Lower leg skin (tissue), 3 donors: ENCODE results near the gene JPT2.

Source experiments
- POLR2A ChIP-seq, 2 donors: fragments of 450-650 bp; IDR thresholded peaks; one replicate each; pipeline ENCODE4 v1.6.1; 2016 to 2017; ENCODE audit warnings: antibody characterized with exemption in 2 of 2, mild to moderate bottlenecking in 1 of 2, moderate library complexity in 1 of 2
- TF ChIP-seq, protein P1 (sequence below), 3 donors: fragments of 450-650 bp; IDR thresholded peaks; one replicate each; pipeline ENCODE4 v1.5.1; 2016; ENCODE audit warnings: antibody characterized with exemption in 3 of 3, mild to moderate bottlenecking in 3 of 3, moderate library complexity in 2 of 3

DNA sequence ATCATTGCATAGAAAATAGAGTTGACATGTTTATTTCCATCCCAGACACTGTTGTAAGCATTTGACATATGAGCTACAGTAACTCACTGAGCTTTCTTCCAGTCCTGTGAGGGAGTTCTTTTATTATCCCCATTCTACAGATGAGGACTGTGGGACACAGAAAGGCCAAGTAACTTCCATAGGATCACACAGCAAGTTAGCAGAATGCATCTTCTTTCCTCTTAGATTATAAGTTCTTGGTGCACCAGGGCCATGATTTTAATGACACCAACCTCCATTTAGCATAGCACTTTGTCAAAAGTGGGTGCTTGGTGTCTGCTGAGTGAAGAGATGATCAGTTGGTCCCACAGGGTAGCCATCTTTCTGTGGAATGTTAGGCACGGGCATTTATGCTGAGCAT lies 12.7 kb downstream of the JPT2 start:
- TF ChIP-seq, protein P1, sequence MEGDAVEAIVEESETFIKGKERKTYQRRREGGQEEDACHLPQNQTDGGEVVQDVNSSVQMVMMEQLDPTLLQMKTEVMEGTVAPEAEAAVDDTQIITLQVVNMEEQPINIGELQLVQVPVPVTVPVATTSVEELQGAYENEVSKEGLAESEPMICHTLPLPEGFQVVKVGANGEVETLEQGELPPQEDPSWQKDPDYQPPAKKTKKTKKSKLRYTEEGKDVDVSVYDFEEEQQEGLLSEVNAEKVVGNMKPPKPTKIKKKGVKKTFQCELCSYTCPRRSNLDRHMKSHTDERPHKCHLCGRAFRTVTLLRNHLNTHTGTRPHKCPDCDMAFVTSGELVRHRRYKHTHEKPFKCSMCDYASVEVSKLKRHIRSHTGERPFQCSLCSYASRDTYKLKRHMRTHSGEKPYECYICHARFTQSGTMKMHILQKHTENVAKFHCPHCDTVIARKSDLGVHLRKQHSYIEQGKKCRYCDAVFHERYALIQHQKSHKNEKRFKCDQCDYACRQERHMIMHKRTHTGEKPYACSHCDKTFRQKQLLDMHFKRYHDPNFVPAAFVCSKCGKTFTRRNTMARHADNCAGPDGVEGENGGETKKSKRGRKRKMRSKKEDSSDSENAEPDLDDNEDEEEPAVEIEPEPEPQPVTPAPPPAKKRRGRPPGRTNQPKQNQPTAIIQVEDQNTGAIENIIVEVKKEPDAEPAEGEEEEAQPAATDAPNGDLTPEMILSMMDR (IDR thresholded peaks at IDR 0.05): no peak
- no peak for TF ChIP-seq POLR2A (IDR thresholded peaks at IDR 0.05)
